ENCODE measurements around the gene UBR1. TPM values are rescaled to one million over a fixed set of nuclear protein-coding genes. Genes with fewer than 3 reads are reported as not detected.

Gene UBR1
- polyA plus RNA-seq, 1 donor (not counting 4 experiments of a cell fraction or from before 2014, with no cell fraction given) = 17.4 TPM

- dilution Hi-C loops (cut with MboI; ENCODE audit: extremely low pct_ligation_motif_present, low sequenced_read_pairs) = no loop called here
- Histone ChIP-seq H3K27me3 (ENCODE audit: control insufficient read depth, extremely low read depth, insufficient read depth, low read length) (no peaks in the 10 kb centered on the region), H4K20me1 (ENCODE audit: control insufficient read depth, extremely low read depth, insufficient read depth, low read length) (no peaks in the 10 kb centered on the region), H3K4me2 (ENCODE audit: control insufficient read depth, extremely low read depth, insufficient read depth, low read depth, low read length) (no peak overlapping the region), H3K4me3 (ENCODE audit: control insufficient read depth in 2 of 3, extremely low read depth in 1 of 3, insufficient read depth in 2 of 3, low read depth in 1 of 3, low read length in 3 of 3) (no peak overlapping the region), H3K4me1 (ENCODE audit: control insufficient read depth, extremely low read depth, insufficient read depth, low read length) (peaks cover 8% of the 10 kb centered on the region), H3K27ac (ENCODE audit: control insufficient read depth, insufficient read depth, low read length) (no peak overlapping the region), H2AFZ (ENCODE audit: control insufficient read depth, low read length) (no peak overlapping the region), H3K9ac (ENCODE audit: control insufficient read depth, extremely low read depth, insufficient read depth, low read length) (no peak overlapping the region), H3K9me3 (ENCODE audit: control insufficient read depth, low read depth, low read length) (no peaks in the 10 kb centered on the region), H3K36me3 (ENCODE audit: control insufficient read depth in 2 of 2, extremely low read depth in 1 of 2, insufficient read depth in 2 of 2, low read length in 2 of 2) (peaks cover 2 to 3% of the 10 kb centered on the region in 2 experiments), H3K9me1 (ENCODE audit: control insufficient read depth, extremely low read depth, insufficient read depth, low read length) (no peaks in the 10 kb centered on the region), H3K79me2 (ENCODE audit: control insufficient read depth, insufficient read depth, low read length) (peaks cover 68% of the 10 kb centered on the region)
- no peak for FAIRE-seq
- TF ChIP-seq EZH2 (IDR thresholded peaks at IDR 0.05; ENCODE audit: low read length) (no peak), CTCF (optimal IDR thresholded peaks at IDR 0.05 in 1 of 3, IDR thresholded peaks at IDR 0.05 in 1 of 3, conservative IDR thresholded peaks at IDR 0.05 in 1 of 3; ENCODE audit: extremely low read depth in 1 of 3, insufficient read depth in 2 of 3, low read length in 3 of 3) (no peak)
- DNase-seq (ENCODE audit: low read depth, low spot score) = no peak
Observed at GRCh38 chr15:43091859-43092258, 14.0 kb downstream of the UBR1 start.

- Histone ChIP-seq H3K79me2 (ENCODE audit: control insufficient read depth, insufficient read depth, low read length) (peaks cover 40% of the 10 kb centered on the region), H3K9me3 (ENCODE audit: control insufficient read depth, low read depth, low read length) (no peaks in the 10 kb centered on the region), H3K4me1 (ENCODE audit: control insufficient read depth, extremely low read depth, insufficient read depth, low read length) (peaks cover 3% of the 10 kb centered on the region), H3K27me3 (ENCODE audit: control insufficient read depth, extremely low read depth, insufficient read depth, low read length) (no peaks in the 10 kb centered on the region), H3K27ac (ENCODE audit: control insufficient read depth, insufficient read depth, low read length) (no peak overlapping the region), H3K4me2 (ENCODE audit: control insufficient read depth, extremely low read depth, insufficient read depth, low read depth, low read length) (no peak overlapping the region), H4K20me1 (ENCODE audit: control insufficient read depth, extremely low read depth, insufficient read depth, low read length) (no peaks in the 10 kb centered on the region), H3K9me1 (ENCODE audit: control insufficient read depth, extremely low read depth, insufficient read depth, low read length) (no peaks in the 10 kb centered on the region), H3K4me3 (ENCODE audit: control insufficient read depth in 2 of 3, extremely low read depth in 1 of 3, insufficient read depth in 2 of 3, low read depth in 1 of 3, low read length in 3 of 3) (no peak overlapping the region), H2AFZ (ENCODE audit: control insufficient read depth, low read length) (no peak overlapping the region), H3K9ac (ENCODE audit: control insufficient read depth, extremely low read depth, insufficient read depth, low read length) (no peak overlapping the region), H3K36me3 (ENCODE audit: control insufficient read depth in 2 of 2, extremely low read depth in 1 of 2, insufficient read depth in 2 of 2, low read length in 2 of 2) (peaks cover 6 to 11% of the 10 kb centered on the region in 2 experiments)
- FAIRE-seq = no peak
- no peak for DNase-seq (ENCODE audit: low read depth, low spot score)
- dilution Hi-C loops (cut with MboI; ENCODE audit: extremely low pct_ligation_motif_present, low sequenced_read_pairs) = no loop called here
- TF ChIP-seq CTCF (optimal IDR thresholded peaks at IDR 0.05 in 1 of 3, IDR thresholded peaks at IDR 0.05 in 1 of 3, conservative IDR thresholded peaks at IDR 0.05 in 1 of 3; ENCODE audit: extremely low read depth in 1 of 3, insufficient read depth in 2 of 3, low read length in 3 of 3) = no peak
- TF ChIP-seq EZH2 (IDR thresholded peaks at IDR 0.05; ENCODE audit: low read length) = no peak
Observed at GRCh38 chr15:43086551-43086950, 19.3 kb downstream of the UBR1 start.

All from keratinocyte (primary cell).